ENCODE measurements around the gene AKNA.

AKNA gene

DNA sequence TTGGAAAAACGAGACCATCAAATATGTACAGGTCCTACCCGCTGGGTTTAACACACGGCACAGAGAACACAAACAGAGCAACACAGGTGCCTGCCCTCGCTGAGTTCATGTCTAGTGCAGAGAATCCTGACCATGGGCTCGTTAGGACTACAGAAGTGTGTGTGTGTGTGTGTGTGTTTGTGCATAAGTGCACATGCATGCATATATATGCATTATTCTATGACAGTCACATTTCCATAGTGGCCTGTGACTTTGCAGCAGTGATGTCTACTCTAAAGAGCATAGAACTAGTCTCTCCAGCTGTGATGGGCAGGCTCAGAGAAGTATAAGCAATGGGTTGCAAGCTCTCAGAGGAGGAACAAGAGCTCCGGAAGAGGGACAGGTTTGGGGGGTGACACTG is 30.4 kb downstream of the AKNA start:
- DNase-seq (ENCODE audit: low read depth), result no peak

DNA sequence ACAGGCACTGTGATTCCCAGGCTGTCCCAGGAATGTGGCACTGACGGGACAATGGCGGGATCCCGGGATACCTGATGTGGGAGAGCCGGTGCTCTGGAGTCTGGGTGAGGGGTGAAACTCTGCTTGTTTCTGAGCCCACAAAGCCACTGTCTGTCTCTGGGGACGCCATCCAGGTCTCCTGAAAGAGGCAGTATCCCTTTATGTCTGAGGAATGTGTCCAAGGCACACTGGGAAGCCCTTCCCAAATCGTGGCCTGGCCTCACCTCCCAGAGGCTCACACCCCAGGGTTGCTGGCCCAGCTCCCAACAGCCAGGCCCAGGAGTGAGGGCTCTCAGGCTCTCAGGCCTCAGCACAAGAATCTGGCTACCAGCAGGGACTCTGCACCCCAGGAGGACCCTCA is 31.0 kb downstream of the AKNA start:
- no peak for DNase-seq (ENCODE audit: low read depth)

DNA sequence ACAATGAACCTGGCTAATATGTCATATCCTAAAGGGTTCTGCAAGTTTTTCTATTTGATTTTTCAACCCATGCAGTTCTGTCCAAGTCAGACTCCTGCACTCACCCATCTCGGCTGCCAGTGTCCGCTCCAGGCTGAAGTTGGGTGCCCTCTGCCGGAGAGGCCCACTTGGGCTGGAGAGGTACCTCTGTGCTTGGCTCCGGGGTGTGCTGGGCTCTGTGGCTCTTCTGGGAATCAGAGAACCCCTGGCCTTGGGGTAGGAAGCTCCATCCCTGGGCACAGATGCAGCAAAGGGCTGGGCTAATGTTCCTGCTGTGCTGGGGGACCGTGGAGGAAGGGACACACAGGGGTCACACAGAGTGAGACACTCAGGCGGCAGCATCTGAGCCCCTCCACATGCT is 32.0 kb downstream of the AKNA start:
- no peak for DNase-seq (ENCODE audit: low read depth)

DNA sequence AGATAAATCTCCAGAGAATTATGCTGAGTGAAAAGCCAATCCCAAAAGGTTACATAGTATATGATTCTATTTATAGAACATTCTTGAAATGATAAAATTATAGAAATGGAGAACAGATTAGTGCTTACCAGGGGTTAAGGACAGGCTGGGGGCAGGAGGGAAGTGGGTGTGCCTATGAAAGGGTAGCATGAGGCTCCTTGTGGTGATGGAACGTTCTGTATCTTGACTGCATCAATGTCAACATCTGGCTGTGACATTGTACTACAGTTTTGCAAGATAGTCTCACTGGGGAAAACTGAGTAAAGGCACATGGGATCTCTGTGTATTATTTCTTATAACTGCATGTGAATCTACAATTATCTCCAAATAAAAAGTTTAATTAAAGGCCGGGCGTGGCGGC is 35.9 kb downstream of the AKNA start:
- no peak for DNase-seq (ENCODE audit: low read depth)

DNA sequence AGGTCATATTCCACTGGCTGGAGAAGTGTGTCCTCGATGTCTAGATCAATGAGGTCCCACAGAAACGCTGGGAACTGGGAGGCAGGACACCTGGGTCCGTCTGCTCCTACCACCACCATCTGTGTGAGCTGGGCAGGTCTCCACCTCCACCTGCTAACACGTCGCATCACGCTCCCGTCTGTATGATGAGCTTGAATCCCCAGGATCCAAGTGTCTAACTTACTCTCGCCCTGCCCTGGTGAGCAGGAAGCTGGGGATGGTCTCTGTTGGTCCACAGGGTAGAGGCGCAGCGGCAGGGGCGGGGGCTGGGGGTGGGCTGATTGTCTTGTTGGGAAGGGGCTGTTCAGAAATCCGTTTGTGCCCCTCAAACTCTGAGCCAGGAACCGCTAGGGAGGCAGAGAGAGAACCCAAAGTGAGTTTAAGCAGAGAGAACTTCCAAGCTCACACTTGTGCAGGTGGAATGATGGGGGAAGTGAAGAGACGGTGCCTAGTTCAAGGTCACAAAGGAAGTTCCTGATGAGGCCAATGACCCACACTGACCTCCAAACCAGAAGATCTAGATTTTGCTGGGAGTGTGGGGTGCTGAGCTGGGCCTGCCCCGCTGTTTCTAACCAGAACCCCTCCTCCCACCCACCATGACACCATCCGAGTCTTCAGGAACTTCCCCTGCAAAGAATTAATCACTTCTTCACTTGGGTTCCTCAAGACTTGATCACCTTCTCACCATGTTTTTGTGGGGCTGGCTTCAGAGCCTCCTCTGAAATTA is 37.0 kb downstream of the AKNA start:
- no peak for DNase-seq (ENCODE audit: low read depth)

DNA sequence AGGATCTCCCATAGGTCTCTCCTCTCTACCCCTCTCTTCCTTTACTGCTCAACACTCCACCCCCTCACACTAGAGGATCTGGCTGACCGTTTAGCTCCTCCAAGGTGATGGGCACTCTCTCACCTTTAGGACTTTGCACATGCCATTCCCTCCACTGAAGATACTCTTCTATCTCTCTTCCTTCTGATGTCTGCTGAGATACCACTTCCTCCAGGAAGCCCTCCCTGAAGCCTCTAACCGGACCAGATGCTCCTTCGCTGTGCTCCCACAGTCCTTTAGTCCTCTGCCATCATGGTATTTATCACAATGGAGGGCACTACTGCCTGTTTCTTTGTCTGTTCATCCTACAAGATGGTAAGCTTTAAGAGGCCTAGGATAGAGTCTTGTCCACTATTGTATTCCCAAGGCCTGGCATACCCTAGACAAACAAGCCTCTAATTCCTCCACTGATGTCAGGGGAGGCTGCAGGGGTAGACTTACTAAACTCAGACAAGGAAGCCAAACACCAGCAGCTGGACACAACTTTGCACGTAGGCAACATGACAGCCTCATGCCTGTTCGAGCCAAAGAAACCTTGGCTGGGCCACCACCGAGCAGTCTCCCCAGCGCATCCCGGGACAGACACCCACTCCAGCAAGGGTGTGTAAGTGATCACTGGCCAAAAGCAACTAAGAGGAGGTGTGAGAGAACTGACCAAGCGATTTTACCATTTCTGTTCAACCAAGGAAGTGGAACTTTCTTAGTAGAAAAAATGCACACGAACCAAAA is 37.9 kb downstream of the AKNA start:
- DNase-seq (ENCODE audit: low read depth), result no peak

DNA sequence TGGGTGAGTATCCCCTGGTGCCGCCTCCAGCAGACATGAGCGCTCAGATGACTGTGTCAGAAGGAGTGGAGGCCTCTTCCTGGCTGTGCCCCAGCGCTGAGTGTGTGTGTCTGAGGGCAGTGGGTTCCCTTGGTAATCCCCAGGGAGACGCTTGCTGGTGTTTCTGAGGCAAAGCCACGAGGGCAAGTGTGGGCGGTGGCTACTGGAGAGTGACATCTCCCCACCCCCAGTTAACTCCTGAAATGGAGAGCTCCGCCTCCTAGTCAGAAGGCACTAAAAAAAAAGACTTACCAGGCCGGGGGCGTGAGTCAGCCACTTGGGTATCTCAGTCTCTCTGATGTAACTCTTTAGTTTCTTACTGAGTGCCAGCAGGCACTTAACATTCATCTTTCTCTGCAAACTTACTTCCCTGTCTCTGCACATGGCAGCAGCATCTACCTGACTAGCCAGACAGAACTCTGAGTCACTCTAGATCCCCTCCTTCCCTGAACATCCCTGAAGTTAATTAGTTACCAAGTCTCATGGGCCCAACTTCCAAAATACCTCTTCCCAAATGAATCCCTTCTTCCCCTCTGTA is 38.8 kb downstream of the AKNA start:
- DNase-seq (ENCODE audit: low read depth), result peak; percentile 92

DNA sequence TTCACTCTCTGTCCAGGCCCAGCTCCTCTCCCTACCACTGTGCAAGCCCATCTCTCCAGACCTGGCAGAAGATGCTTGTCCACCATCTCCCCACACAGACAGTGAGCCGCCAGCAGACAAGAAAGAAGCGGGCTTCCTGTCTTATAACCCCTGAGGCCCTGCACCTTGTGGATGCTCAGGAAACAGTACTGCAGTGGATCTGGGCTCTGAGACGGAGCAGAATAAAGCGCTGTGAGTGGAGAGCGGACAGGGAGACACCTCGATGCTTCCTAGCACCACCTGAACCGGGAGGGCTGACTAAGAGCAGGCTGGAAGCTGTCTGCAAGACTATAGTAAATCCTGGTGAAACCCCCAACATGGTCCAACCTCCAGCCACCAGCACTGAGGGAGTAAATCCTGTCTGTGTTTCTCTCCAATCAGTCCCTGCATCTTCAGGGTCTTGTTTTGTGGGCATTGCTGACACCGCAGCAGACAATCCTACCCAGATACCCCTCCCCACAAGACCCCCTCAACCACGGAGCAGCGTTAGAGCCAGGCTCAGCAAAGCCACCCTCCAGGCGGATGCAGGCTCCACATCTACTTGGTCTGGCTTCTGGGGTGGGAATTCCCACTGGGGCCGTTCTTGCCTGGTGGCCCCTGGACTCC is 39.4 kb downstream of the AKNA start:
- DNase-seq (ENCODE audit: low read depth), result no peak

DNA sequence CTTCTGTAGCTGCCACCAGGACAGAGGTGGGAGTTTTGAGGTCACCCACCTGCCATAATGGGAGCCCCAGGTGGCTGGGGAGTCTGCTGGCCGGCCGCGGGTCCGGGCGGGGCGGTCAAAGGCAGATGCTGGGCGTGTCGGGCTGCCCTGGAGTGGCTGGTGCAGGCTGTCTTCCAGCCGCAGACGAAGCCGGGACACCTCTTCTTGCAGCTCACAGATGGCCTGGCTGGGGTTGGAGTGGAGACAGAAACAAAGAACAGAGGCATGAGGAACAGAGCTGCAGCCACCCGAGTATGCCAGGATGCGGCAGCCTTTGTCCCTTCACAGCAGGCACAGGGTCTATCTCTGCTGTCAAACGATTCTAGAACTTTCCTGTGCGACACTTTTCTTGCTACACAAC is 40.1 kb downstream of the AKNA start:
- DNase-seq (ENCODE audit: low read depth), result no peak

DNA sequence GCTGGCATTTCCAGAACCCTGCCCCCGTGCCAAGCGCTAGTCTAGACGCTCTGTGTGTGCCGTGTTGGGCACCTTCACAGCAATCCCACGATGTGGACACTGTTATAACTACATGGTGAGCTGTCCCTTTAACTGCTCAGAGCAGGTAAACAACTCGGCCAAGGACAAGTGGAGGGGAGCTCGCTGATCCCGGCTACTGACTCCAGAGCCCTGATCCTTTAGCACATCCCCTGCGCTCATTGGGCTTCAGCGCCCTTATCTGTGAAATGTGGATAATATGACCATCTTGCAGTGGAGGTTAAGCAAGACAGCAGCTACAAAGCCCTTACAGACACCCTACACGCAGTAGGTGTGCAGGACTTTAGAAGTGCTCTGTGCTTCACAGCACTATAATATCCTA is 41.6 kb downstream of the AKNA start:
- no peak for DNase-seq (ENCODE audit: low read depth)

DNA sequence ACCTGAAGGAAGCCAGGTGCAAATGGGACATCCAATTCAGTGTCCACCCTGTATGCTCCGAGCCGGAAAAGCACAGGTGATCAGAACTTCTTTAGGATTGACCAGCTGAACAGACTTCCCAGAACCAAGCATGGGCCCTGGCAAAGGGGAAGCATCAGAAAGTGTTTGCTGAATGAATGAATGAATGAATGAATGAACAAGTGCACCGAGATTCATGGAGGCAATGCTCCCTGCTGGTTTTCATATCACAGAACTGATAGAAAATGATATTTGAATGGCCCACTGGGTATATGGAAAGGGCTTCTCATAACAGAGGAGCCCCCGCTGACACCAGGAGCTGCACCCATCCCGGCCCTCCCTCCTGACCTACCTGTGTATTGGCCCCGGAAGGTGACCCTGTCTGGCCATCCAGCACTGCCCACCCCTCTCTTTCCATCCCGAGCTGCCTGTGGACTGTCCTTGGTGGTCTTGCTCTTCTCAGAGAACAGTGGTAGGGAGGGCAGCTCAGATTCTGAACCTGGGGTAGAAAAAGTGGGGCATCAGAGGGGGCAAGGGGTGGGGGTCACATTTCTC is 42.2 kb downstream of the AKNA start:
- no peak for DNase-seq (ENCODE audit: low read depth)

DNA sequence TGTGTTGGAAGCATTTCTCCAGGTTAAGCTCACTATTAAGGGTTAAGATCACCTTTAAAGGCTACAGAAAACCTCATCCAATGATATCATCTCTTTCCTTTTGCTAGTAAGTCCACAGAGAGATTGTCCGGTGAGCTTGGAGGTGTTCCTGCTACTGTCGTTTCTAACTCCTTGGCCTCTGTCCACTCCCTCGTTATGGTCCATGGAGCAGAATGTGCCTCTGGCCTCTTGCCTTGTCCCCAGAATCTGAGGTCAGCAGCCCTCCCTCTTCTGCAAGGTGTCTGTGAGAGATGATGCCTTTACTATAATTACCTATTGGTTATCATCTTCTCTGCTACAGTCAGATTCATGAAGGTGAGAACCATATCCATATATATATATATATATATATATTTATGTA is 43.1 kb downstream of the AKNA start:
- no peak for DNase-seq (ENCODE audit: low read depth)

DNA sequence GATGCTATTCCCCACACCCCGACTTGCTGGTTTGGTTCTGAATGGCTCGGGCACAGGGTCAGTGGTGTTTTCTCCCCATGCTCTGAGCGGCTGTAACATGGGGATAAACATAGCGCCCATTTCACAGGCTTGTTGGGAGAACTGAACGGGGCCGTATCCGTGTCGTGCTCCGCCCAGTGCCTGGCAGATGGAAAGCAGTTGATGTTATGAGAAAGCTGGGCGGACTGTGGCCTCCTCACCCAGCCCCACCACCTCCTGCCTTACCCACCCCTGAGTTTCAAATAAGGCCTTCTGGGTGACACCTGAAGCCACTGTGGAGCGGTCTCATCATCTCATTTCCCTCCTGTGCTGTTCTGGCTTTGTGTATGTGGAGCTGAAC is 43.6 kb downstream of the AKNA start:
- no peak for DNase-seq (ENCODE audit: low read depth)

DNA sequence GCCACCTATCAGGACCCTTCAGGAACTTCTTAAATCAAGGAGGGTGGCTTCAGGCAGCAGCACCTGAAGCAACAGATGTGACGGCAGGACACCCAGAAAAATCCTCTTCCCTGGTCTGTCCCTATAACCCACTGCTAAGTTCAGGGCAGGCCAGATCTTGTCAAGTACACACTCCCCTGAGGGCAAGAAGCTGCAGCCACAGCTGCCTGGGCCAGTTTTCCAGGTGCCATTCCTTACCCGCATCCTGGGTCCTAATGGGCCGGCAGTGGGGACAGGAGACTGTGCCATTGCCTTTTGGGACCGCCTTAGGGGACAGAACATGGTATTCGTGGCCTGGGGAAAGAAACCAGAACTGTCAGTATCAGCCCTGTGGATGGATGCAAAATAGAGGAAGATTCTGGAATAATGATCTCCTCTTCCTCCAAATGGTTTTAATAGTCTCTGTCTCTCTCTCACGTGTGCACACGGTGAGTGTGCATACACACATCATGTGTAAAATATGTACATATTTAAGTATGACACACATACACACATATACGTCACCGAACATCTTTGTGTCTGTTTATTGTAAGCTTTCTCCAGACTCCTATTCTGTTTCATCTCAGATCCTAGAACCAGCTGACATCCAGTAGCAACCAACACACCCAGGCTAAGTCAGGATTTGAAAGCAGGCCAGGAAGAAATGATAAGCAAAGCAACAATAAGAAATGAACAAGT is 44.2 kb downstream of the AKNA start:
- no peak for DNase-seq (ENCODE audit: low read depth)

DNA sequence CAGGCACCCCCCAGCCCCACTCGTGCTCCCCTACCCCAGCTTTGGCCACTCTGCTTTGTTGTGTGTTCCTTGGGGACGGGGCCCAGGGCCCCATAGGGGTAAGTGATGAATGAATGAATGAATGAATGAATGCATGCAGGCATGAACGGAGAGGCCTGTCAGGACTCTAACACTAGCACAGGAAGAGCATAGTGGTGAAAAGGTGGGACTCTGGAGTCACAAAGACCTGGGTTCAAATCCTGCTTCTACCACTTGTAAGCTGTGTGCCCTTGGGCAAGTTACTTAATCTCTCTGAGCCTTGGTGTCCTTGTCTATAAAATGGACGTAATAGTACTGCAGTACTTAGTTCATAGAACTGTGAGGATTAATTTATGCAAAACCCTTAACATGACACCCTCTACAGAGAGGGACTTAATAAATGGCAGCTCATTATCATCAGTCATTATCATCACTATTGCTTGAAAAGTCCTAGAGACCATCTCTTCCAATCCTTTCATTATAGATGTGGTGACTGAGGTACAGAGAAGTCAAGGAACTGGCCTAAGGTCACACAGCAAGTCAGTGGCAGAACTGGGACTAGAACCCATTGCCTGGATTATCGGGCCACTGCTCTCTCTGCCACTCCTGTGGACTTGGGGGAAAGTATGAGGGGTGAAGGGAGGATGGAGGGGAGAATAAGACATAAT is 44.9 kb downstream of the AKNA start:
- DNase-seq (ENCODE audit: low read depth), result no peak

DNA sequence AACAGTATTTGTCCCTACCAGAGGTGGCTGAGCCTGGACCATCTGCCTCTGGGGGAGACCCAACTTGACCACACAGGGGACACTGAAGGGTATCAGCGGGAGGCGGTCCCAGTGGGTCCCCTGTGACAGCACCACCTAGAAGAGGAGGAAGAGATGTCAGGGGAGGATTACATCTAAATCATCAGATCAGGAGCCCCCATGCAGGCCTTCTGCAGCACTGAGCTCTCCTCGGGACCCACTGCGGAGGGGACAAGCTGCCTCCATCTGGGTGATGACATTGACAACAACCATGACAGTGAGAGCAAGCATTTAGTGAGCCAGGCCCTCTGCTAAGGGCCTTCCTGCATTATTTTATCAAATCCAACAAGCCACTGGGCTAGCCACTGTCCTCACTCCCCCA is 45.8 kb downstream of the AKNA start:
- no peak for DNase-seq (ENCODE audit: low read depth)

DNA sequence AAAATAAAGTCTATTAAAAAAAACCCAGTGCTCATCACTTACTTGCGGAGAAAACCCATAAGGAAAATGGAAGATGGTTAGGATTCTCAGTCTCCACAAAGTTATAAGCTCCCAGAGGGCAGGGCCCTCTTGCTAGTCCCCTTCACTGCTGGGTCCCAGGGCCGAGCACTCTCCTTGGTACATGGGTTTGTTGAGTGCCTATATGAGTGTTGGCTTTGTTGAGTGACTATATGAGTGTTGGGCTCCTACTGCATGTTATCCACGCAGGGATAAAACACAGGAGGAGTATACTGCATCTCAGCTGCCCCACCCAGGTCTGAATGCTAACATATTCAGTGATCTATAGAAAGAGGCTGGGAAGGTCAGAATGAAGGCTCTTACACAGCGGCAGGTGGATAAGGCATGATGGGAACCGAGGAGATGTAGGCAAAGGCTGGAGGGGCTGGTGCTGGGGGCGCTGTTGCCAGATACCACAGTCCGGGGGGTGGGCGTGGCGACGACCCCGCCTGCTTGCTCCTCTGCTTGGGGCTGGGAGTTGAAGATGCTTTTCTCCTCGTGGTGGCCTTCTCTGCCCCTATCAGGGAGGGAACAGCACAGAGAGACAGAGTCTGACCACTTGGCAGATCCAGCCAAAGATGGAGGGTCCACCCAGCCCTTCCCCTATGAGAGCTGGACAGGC is 46.5 kb downstream of the AKNA start:
- no peak for DNase-seq (ENCODE audit: low read depth)

DNA sequence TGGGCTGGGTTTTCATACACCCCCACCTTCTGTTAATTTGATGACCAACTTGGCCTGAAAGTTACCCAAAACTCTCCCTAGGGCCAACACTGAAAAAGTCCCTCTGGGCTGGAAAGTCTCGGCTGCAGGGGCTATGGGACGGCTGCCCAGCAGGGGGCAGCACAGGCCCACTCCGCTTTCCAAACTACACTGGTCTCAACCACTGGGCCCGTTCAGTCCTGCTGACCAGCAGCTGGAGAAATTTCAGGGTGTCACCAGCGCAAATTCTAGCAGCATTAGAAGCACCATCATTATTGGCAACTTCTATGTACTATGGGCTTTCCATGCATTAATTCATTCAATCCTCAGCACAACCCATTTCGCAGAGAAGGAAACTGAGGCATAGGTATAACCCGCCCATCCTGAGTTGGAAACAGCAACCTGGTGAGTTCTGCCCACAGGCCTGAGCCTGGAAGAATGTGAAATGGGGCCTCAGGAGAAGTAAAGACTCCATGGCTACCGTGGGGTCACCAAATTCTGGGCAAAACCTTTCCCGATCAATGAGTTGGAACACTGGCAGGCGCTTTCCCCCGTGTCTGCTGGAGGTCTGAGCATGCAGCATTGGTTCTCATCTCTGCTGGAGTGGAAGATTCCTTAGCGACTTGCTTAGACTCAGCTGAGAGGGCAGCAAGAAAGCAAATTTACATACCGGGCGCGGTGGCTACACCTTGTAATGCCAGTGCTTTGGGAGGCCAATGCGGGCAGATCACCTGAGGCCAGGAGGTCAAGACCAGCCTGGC is 48.5 kb downstream of the AKNA start:
- no peak for DNase-seq (ENCODE audit: low read depth)

DNA sequence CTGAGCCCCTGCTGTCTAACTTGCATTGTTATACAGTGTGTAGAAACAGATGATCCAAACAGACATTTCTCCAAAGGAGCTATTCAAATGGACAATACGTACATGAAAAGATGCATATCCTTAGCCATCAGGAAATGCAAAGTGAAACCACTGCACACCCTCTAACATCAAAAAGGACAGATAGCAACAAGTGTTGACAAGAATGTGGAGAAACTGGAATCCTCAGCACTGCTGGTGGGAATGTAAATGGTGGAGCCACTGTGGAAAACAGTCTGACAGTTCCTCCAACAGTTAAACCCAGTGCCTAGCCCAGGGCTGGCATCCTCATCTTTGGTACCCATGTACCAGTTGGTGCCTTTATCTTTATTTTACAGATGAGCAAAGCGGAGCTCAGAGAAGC is 49.6 kb downstream of the AKNA start:
- DNase-seq (ENCODE audit: low read depth), result no peak

Measured in GM04503 (cell line).